Endodermal cell (in vitro differentiated cells): ENCODE measurements around the gene GRK6. TPM values are rescaled to one million over a fixed set of nuclear protein-coding genes. Genes with fewer than 3 reads are reported as not detected.

Experiments used
- DNase-seq: peaks from one replicate; pipeline ENCODE4 v3.0.0-alpha.2; 2017
- H3K27ac ChIP-seq: 2 replicates; pipeline ENCODE4 v1.5.1; 2013; ENCODE audit warnings: mild to moderate bottlenecking, low read depth, low read length, moderate library complexity
- H3K27me3 ChIP-seq: 2 replicates; pipeline ENCODE4 v1.6.1; 2013; ENCODE audit warnings: mild to moderate bottlenecking, low read length, moderate library complexity; ENCODE audit not compliant: insufficient read depth, control insufficient read depth, poor library complexity, severe bottlenecking
- H3K36me3 ChIP-seq: 2 replicates; pipeline ENCODE4 v1.7.0; 2013; ENCODE audit warnings: mild to moderate bottlenecking, low read length, moderate library complexity; ENCODE audit not compliant: control insufficient read depth, insufficient read depth
- H3K4me1 ChIP-seq: one replicate; pipeline ENCODE4 v1.7.0; 2013; ENCODE audit warnings: low read length; ENCODE audit not compliant: control insufficient read depth, insufficient read depth
- H3K4me3 ChIP-seq: 2 replicates; pipeline ENCODE4 v1.5.1; 2013; ENCODE audit warnings: mild to moderate bottlenecking, low read length, moderate library complexity
- H3K9ac ChIP-seq: 2 replicates; pipeline ENCODE4 v1.6.1; 2013; ENCODE audit warnings: mild to moderate bottlenecking, low read length, moderate library complexity; ENCODE audit not compliant: poor library complexity, severe bottlenecking; ENCODE audit errors: extremely low read depth
- H3K9me3 ChIP-seq: 2 replicates; pipeline ENCODE4 v1.6.1; 2013; ENCODE audit warnings: mild to moderate bottlenecking, low read length, moderate library complexity; ENCODE audit not compliant: control insufficient read depth
- H3K27ac Mint-ChIP-seq: 2 replicates; pipeline ENCODE4 v1.8.0; 2020; ENCODE audit warnings: mixed read lengths
- H3K27me3 Mint-ChIP-seq: 2 replicates; pipeline ENCODE4 v1.8.0; 2021; ENCODE audit warnings: mild to moderate bottlenecking, mixed read lengths; ENCODE audit not compliant: insufficient read depth
- H3K36me3 Mint-ChIP-seq: 2 replicates; pipeline ENCODE4 v1.8.0; 2020; ENCODE audit warnings: low read depth, mixed read lengths
- H3K4me1 Mint-ChIP-seq: 2 replicates; pipeline ENCODE4 v1.8.0; 2020; ENCODE audit warnings: mixed read lengths
- H3K4me3 Mint-ChIP-seq: 2 replicates; pipeline ENCODE4 v1.8.0; 2020; ENCODE audit warnings: mild to moderate bottlenecking, moderate library complexity, mixed read lengths
- H3K9me3 Mint-ChIP-seq: 2 replicates; pipeline ENCODE4 v1.8.0; 2020; ENCODE audit warnings: mild to moderate bottlenecking, mixed read lengths
- CTCF ChIP-seq: fragments of 200-600 bp; sonication (generic); conservative IDR thresholded peaks from 2 replicates; pipeline ENCODE4 v1.5.0; 2021; ENCODE audit warnings: antibody characterized with exemption, mild to moderate bottlenecking
- WGBS, 2 experiments: methylation state at CpG; one replicate each; pipeline versions ENCODE4 v1.1.5 to v1.1.7; 2013; ENCODE audit warnings: missing lambda C conversion rate in 2 of 2, mixed read lengths in 1 of 2; ENCODE audit not compliant: insufficient coverage in 1 of 2, insufficient read length in 1 of 2; 5-methylcytosine and 5-hydroxymethylcytosine counted together
- total RNA-seq, 2 donors: library from RNA; stranded (reverse); fragmentation: NEBNext Ultra II Directional in 1 of 2; extraction: Animal tissue kit (Norgen Biotek cat#: 25700) in 1 of 2; gene quantifications; 2 replicates in 1 of 2; 3 replicates in 1 of 2; pipeline ENCODE4 v1.2.1, GENCODE V29; 2021

The GRK6 gene
- total RNA-seq, 2 donors from 2014 or later = 51.6 to 66.8 TPM

- no peak for DNase-seq
- Mint-ChIP-seq H3K27me3 (peaks cover 54% of the 10 kb centered on the region), H3K36me3 (peaks cover 3% of the 10 kb centered on the region), H3K4me1 (peaks cover 8% of the 10 kb centered on the region), H3K9me3 (no peaks in the 10 kb centered on the region), H3K4me3 (peak overlapping the region; percentile 47), H3K27ac (no peak overlapping the region)
- Histone ChIP-seq H3K9me3 (no peaks in the 10 kb centered on the region), H3K27me3 (peaks cover 13% of the 10 kb centered on the region), H3K9ac (no peak overlapping the region), H3K27ac (no peak overlapping the region), H3K36me3 (no peaks in the 10 kb centered on the region), H3K4me1 (peaks cover 3% of the 10 kb centered on the region), H3K4me3 (peak overlapping the region; percentile 80)
- WGBS, 2 experiments = 66% methylated on average over 8 of the region's 8 CpGs; no CpG with 5 or more reads in 1 of the 2 experiments
- TF ChIP-seq CTCF = no peak
Observed at GRCh38 chr5:177445917-177446199, 19.4 kb downstream of the GRK6 start.

- Mint-ChIP-seq H3K4me1 (peaks cover 8% of the 10 kb centered on the region), H3K36me3 (peaks cover 3% of the 10 kb centered on the region), H3K27ac (no peak within 1 kb of the TSS), H3K27me3 (peaks cover 56% of the 10 kb centered on the region), H3K9me3 (no peaks in the 10 kb centered on the region), H3K4me3 (peak within 1 kb of the TSS; percentile 47)
- 4 to 16% methylated on average over 14 to 89 of the region's 89 CpGs for WGBS, 2 experiments
- Histone ChIP-seq H3K36me3 (no peaks in the 10 kb centered on the region), H3K4me3 (peak within 1 kb of the TSS; percentile 80), H3K9me3 (no peaks in the 10 kb centered on the region), H3K27ac (peak within 1 kb of the TSS; percentile 91), H3K27me3 (peaks cover 13% of the 10 kb centered on the region), H3K4me1 (peaks cover 3% of the 10 kb centered on the region), H3K9ac (peak within 1 kb of the TSS; percentile 57)
- TF ChIP-seq CTCF = peak; percentile 25
- peak; percentile 81 for DNase-seq
Observed at GRCh38 chr5:177446200-177447065, 20.0 kb downstream of the GRK6 start, which contains the start of gene PRR7. PRR7 (plus strand) TSS chr5:177446814; CDS start chr5:177455068, 8,254 bp downstream.

- Histone ChIP-seq H3K9me3 (no peaks in the 10 kb centered on the region), H3K9ac (peak overlapping the region; percentile 38)
- DNase-seq = peak; percentile 86
Observed at GRCh38 chr5:177447066-177447610, 20.7 kb downstream of the GRK6 start.

More at GRCh38 chr5:177447066-177447610, 20.7 kb downstream of the GRK6 start:
- Mint-ChIP-seq H3K9me3 (no peaks in the 10 kb centered on the region), H3K27me3 (peaks cover 60% of the 10 kb centered on the region), H3K4me1 (peaks cover 8% of the 10 kb centered on the region), H3K27ac (no peak overlapping the region), H3K36me3 (no peaks in the 10 kb centered on the region), H3K4me3 (peak overlapping the region; percentile 47)
- 0 to 1% methylated on average over 5 to 29 of the region's 52 CpGs for WGBS, 2 experiments
- peaks cover 3% of the 10 kb centered on the region for H3K4me1 ChIP-seq
- TF ChIP-seq CTCF = no peak
- H3K27ac ChIP-seq = peak overlapping the region; percentile 91
- peaks cover 5% of the 10 kb centered on the region for H3K36me3 ChIP-seq
- H3K4me3 ChIP-seq = peak overlapping the region; percentile 80
- H3K27me3 ChIP-seq = peaks cover 13% of the 10 kb centered on the region
